OCI-LY1 (cell line): ENCODE measurements around the gene ERH.

ENCODE experiments used
- CTCF ChIP-seq: fragments of 200-600 bp; sonication (generic), shearing (Covaris generic); IDR thresholded peaks from 2 replicates; pipeline ENCODE4 v1.5.1; 2017; ENCODE audit warnings: mild to moderate bottlenecking, antibody characterized with exemption, low read length, moderate library complexity, mixed read lengths
- EZH2 ChIP-seq: fragments of 200-600 bp; sonication (generic), shearing (Covaris generic); IDR thresholded peaks from 2 replicates; pipeline ENCODE4 v1.8.0; 2017; ENCODE audit warnings: borderline replicate concordance, mixed run types, mild to moderate bottlenecking, antibody characterized with exemption, low read length, moderate library complexity, mixed read lengths

GRCh38 chr14:69373104-69373503, 25.0 kb downstream of the ERH start:
- TF ChIP-seq CTCF: no peak
- TF ChIP-seq EZH2: no peak
